K562 (cell line): Measurements from ENCODE around the gene WDR20. TPM values are rescaled to one million over a fixed set of nuclear protein-coding genes. Genes with fewer than 3 reads are reported as not detected.

ENCODE experiments used
- ATAC-seq: fragments of 200-7000 bp; cut with Tn5 transposase; 3 replicates; pipeline ENCODE4 v1.9.1; 2020; ENCODE audit warnings: moderate library complexity
- BruUV-seq: library from RNA; stranded (reverse); fragments of 400-500 nt; replicated peaks from 2 replicates; lab custom pipeline; 2021; lab: Mats Ljungman, UMichigan
- CTCF ChIA-PET: fragments of 300-600 bp; formaldehyde crosslinking; extraction: SDS; loops from one replicate; lab custom pipeline; 2021; ENCODE audit warnings: low intra/inter-chr PET ratio; lab: Yijun Ruan, JAX
- POLR2A ChIA-PET: fragments of 300-600, 350-650 bp; sonication (Branson Sonifier 250); formaldehyde crosslinking; extraction: SDS; loops from one replicate; lab custom pipeline; 2021; ENCODE audit warnings: antibody characterized with exemption, inconsistent platforms; lab: Yijun Ruan, JAX
- DNase-seq, 4 experiments: peaks; one replicate each; pipeline versions ENCODE4 v3.0.0 to v3.0.0-alpha.2; 2011 to 2018; ENCODE audit warnings: low spot score in 3 of 4, mixed read lengths in 3 of 4; ENCODE audit errors: extremely low read depth in 1 of 4
- FAIRE-seq: peaks from 2 replicates; lab custom pipeline; 2011; peaks lifted over from hg19 to GRCh38; lab: Jason Lieb, UNC
- H2AFZ ChIP-seq: 2 replicates; pipeline ENCODE4 v1.6.0; 2011; ENCODE audit warnings: low read depth, low read length, control low read depth, inconsistent platforms
- H3K27ac ChIP-seq: fragments of 200-600 bp; 3 replicates; pipeline ENCODE4 v1.8.0; 2011; ENCODE audit warnings: low read depth, mild to moderate bottlenecking, control low read depth, inconsistent platforms, low read length, moderate library complexity, mixed read lengths; ENCODE audit errors: extremely low read depth
- H3K27me3 ChIP-seq, 2 experiments: fragments of 300-600 bp in 1 of 2; 2 replicates in 1 of 2; 3 replicates in 1 of 2; pipeline versions ENCODE4 v1.6.0 to v1.8.0; 2011; ENCODE audit warnings: inconsistent platforms in 2 of 2, low read length in 2 of 2, mild to moderate bottlenecking in 1 of 2, mixed read lengths in 1 of 2, moderate library complexity in 1 of 2; ENCODE audit not compliant: control insufficient read depth in 2 of 2, insufficient read depth in 2 of 2
- H3K36me3 ChIP-seq: fragments of 300-600 bp; 3 replicates; pipeline ENCODE4 v1.8.0; 2011; ENCODE audit warnings: mild to moderate bottlenecking, low read length, inconsistent platforms; ENCODE audit not compliant: control insufficient read depth, insufficient read depth
- H3K4me1 ChIP-seq, 2 experiments: fragments of 200-600 bp in 1 of 2; replicated peaks in 1 of 2; 2 replicates in 1 of 2; 3 replicates in 1 of 2; pipeline versions ENCODE4 v1.5.1 to v1.8.0; 2011; ENCODE audit warnings: inconsistent platforms in 2 of 2, low read length in 2 of 2, mild to moderate bottlenecking in 1 of 2, mixed read lengths in 1 of 2, moderate library complexity in 1 of 2; ENCODE audit not compliant: control insufficient read depth in 2 of 2, insufficient read depth in 2 of 2
- H3K4me2 ChIP-seq: 2 replicates; pipeline ENCODE4 v1.6.1; 2011; ENCODE audit warnings: low read length, control low read depth, inconsistent platforms, mixed read lengths; ENCODE audit not compliant: insufficient read depth
- H3K4me3 ChIP-seq: fragments of 200-600 bp; sonication (generic), shearing (Covaris generic); 2 replicates; pipeline ENCODE4 v1.5.1; 2016; ENCODE audit warnings: control low read depth, inconsistent platforms
- H3K79me2 ChIP-seq: fragments of 200-600 bp; 3 replicates; pipeline ENCODE4 v1.8.0; 2011; ENCODE audit warnings: low read length, inconsistent platforms; ENCODE audit not compliant: control insufficient read depth, insufficient read depth
- H3K9ac ChIP-seq, 2 experiments: 2 replicates each; pipeline versions ENCODE4 v1.6.0 to v1.6.1; 2011; ENCODE audit warnings: low read depth in 2 of 2, low read length in 2 of 2, control low read depth in 1 of 2, inconsistent platforms in 1 of 2, mild to moderate bottlenecking in 1 of 2, mixed read lengths in 1 of 2; ENCODE audit not compliant: insufficient read depth in 1 of 2
- H3K9me1 ChIP-seq: one replicate; pipeline ENCODE4 v1.6.0; 2011; ENCODE audit warnings: inconsistent platforms, mild to moderate bottlenecking, low read length, moderate library complexity; ENCODE audit not compliant: control insufficient read depth, insufficient read depth
- H3K9me3 ChIP-seq: replicated peaks from 2 replicates; pipeline ENCODE4 v1.5.1; 2011; ENCODE audit warnings: low read depth, low read length, inconsistent platforms; ENCODE audit not compliant: control insufficient read depth, insufficient read depth
- H4K20me1 ChIP-seq: replicated peaks from 2 replicates; pipeline ENCODE4 v1.6.1; 2011; ENCODE audit warnings: low read length, inconsistent platforms, mixed read lengths; ENCODE audit not compliant: control insufficient read depth, insufficient read depth
- ELK1 ChIP-seq: sonication (generic); formaldehyde crosslinking; IDR thresholded peaks from 2 replicates; pipeline ENCODE4 v1.8.1; 2022; ENCODE audit warnings: missing genetic modification reagents
- POLR2G ChIP-seq: fragments of 200-400 bp; formaldehyde crosslinking; IDR thresholded peaks from 2 replicates; pipeline ENCODE4 v1.6.1; 2017; ENCODE audit warnings: low read depth, mild to moderate bottlenecking, antibody characterized with exemption, low read length, moderate library complexity
- SAFB ChIP-seq: fragments of 200-400 bp; formaldehyde crosslinking; IDR thresholded peaks from 2 replicates; pipeline ENCODE4 v1.6.1; 2017; ENCODE audit warnings: low read depth, low read length, borderline replicate concordance
- TCF3 ChIP-seq: sonication (generic); formaldehyde crosslinking; IDR thresholded peaks from 2 replicates; pipeline ENCODE4 v1.4.0; 2020; ENCODE audit warnings: mild to moderate bottlenecking, missing genetic modification reagents
- ZNF217 ChIP-seq: sonication (generic); formaldehyde crosslinking; IDR thresholded peaks from 2 replicates; pipeline ENCODE4 v1.8.0; 2022; ENCODE audit warnings: mild to moderate bottlenecking, missing genetic modification reagents
- ZNF778 ChIP-seq: fragments of 450-650 bp; formaldehyde crosslinking; IDR thresholded peaks from 2 replicates; pipeline ENCODE4 v1.4.0; 2020; ENCODE audit warnings: mild to moderate bottlenecking, moderate library complexity
- WGBS: fragments of 100-300 bp; shearing (Covaris generic); methylation state at CpG from one replicate; pipeline ENCODE4 v1.1.6; 2016; ENCODE audit warnings: low coverage, mixed read lengths; ENCODE audit not compliant: insufficient coverage; ENCODE audit errors: missing lambda C conversion rate; 5-methylcytosine and 5-hydroxymethylcytosine counted together
- in situ Hi-C: fragments of 300-500 bp; cut with MboI; formaldehyde crosslinking; loops from 4 replicates; pipeline ENCODE4 v1.15.0; 2018; ENCODE audit warnings: inconsistent platforms, mixed read lengths
- intact Hi-C: fragments of 100-400 bp; cut with micrococcal nuclease; formaldehyde crosslinking; loops from 2 replicates; pipeline ENCODE4 v1.14.2; 2022
- polyA plus RNA-seq, 8 experiments: library from polyadenylated mRNA; depleted of rRNA in 4 of 8; stranded (reverse) in 5 of 8; unstranded in 3 of 8; fragments of >200 nt; fragmentation: Nextera tagmentation in 2 of 8; fragmentation: Illumina TruSeq in 1 of 8; extraction: Ambion mirVana in 2 of 8; extraction: Trizol in 1 of 8; gene quantifications; 2 replicates each; pipeline versions ENCODE4 v1.2.1 to v1.2.3, GENCODE V29; 2011 to 2014; ENCODE audit warnings: inconsistent platforms in 1 of 8, missing spikeins in 1 of 8
- total RNA-seq, 7 experiments: library from RNA; depleted of rRNA in 6 of 7; stranded (reverse); fragments of >200 nt in 6 of 7; fragmentation: Illumina TruSeq in 2 of 7; extraction: Trizol in 2 of 7; gene quantifications; 2 replicates each; pipeline versions ENCODE4 v1.2.1 to v1.2.3, GENCODE V29; 2011 to 2021; ENCODE audit warnings: low replicate concordance in 1 of 7
- TF ChIP-seq, protein P1 (sequence below), 2 experiments: fragments of 450-650 bp; IDR thresholded peaks; 2 replicates each; pipeline ENCODE4 v1.6.1; 2016

The WDR20 gene
- total and polyA plus RNA-seq, 9 of the 15 experiments (the other 6 are each of a cell fraction or from before 2014, with no cell fraction given) = 7.0 to 15.3 (median 11.8) TPM

DNA sequence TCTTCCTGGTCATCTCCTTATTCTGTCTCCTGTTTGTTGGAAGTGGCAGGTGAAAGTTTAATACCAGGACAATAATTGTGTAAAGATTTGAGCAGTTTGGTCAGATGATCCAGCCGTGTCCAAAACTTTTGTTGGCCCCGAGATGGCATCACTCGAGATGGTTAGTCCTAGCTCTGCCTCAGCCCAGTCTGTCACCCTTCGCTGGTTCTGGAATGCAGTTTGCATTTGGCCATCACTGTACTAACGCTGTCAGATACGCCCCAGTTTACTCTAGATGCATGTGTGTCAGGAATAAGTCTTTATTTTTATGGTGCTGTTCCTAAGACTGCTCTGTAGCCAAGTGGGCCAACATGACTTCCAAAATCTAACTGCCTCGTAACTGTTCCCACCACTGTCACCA, 85.7 kb downstream of the WDR20 start (continued):
- TF ChIP-seq ELK1 = no peak
- TF ChIP-seq SAFB = no peak
- no peak for TF ChIP-seq ZNF217 (CRISPR knock-in tag)
- no peak for TF ChIP-seq TCF3 (CRISPR knock-in tag)
- no peak for TF ChIP-seq ZNF778
- TF ChIP-seq, all 486 proteins: peak for 0

DNA sequence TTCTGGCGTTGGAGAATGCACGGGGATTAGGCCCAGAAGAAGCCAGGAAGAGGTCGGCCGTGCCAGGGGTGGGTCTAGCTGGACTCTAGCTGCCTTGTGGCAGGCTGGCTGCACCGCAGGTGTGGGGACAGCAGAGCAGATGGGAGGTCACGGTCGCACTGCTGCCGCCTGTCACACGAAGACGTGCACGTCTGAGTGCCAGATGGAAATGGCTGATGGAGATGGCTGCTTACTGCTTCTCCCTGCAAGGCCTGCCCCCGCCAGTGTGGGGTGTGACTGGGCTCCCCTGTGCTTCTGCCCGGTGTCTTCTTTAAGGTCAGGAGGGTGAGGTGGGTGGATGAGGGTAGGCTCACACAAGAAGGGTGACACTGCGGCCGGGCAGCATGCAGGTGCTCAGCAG, 86.2 kb downstream of the WDR20 start:
- H3K27ac ChIP-seq = no peak overlapping the region
- 68% methylated on average over 10 of the region's 15 CpGs for WGBS

More for the DNA sequence above, 86.2 kb downstream of the WDR20 start:
- POLR2A ChIA-PET = no interaction called here
- intact Hi-C loops (no loop called here), in situ Hi-C loops (no loop called here)
- no peak overlapping the region for H3K9ac ChIP-seq
- CTCF ChIA-PET = no interaction called here
- DNase-seq (no peak), ATAC-seq (no peak), FAIRE-seq (no peak)
- no peaks in the 10 kb centered on the region for H3K27me3 ChIP-seq
- H3K4me1 ChIP-seq = no peaks in the 10 kb centered on the region; a peak in 1 of 5 replicates
- no peaks in the 10 kb centered on the region for H4K20me1 ChIP-seq
- BruUV-seq = no TSS peak
- no peak overlapping the region for H3K4me2 ChIP-seq
- H3K9me3 ChIP-seq = no peaks in the 10 kb centered on the region
- TF ChIP-seq, protein P1, sequence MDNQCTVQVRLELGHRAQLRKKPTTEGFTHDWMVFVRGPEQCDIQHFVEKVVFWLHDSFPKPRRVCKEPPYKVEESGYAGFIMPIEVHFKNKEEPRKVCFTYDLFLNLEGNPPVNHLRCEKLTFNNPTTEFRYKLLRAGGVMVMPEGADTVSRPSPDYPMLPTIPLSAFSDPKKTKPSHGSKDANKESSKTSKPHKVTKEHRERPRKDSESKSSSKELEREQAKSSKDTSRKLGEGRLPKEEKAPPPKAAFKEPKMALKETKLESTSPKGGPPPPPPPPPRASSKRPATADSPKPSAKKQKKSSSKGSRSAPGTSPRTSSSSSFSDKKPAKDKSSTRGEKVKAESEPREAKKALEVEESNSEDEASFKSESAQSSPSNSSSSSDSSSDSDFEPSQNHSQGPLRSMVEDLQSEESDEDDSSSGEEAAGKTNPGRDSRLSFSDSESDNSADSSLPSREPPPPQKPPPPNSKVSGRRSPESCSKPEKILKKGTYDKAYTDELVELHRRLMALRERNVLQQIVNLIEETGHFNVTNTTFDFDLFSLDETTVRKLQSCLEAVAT (IDR thresholded peaks at IDR 0.05) = no peak
- TF ChIP-seq POLR2G = peak; percentile 32; the same call in 1 of the 2 replicates
- H3K9me1 ChIP-seq = no peaks in the 10 kb centered on the region
- 0 out of 3 replicates have a peak, but pooled peaks cover 4% of the 10 kb centered on the region for H3K36me3 ChIP-seq
- H2AFZ ChIP-seq = no peak overlapping the region
- no peaks in the 10 kb centered on the region for H3K79me2 ChIP-seq
- no peak overlapping the region for H3K4me3 ChIP-seq
